Stimulated activated effector memory CD8-positive, alpha-beta T cell treated with anti-CD3 and anti-CD28 coated beads, Interleukin-12 subunit alpha, Interleukin-12 subunit beta, amount 100 ng/mL, for 72 hours (primary cell): ENCODE results near the gene SLC39A13.
A peak's percentile ranks its signal among the peaks of the same experiment; 100 is the strongest.

Experiments used
- ATAC-seq: fragments of 150-1000 bp; cut with Tn5 transposase; 2 replicates; pipeline ENCODE4 v1.10.0; 2021
- DNase-seq, 2 donors: peaks; one replicate each; pipeline ENCODE4 v3.0.0; 2021 to 2022; ENCODE audit warnings: low spot score in 2 of 2
- H3K27ac Mint-ChIP-seq: one replicate; pipeline ENCODE4 v1.8.0; 2022; ENCODE audit warnings: mild to moderate bottlenecking, mixed read lengths
- H3K36me3 Mint-ChIP-seq: one replicate; pipeline ENCODE4 v1.8.0; 2022; ENCODE audit warnings: mild to moderate bottlenecking, mixed read lengths
- H3K4me1 Mint-ChIP-seq: one replicate; pipeline ENCODE4 v1.8.0; 2022; ENCODE audit warnings: mixed read lengths
- H3K4me3 Mint-ChIP-seq: one replicate; pipeline ENCODE4 v1.8.0; 2022; ENCODE audit warnings: mild to moderate bottlenecking, mixed read lengths
- H3K9me3 Mint-ChIP-seq: one replicate; pipeline ENCODE4 v1.8.0; 2022; ENCODE audit warnings: mixed read lengths

The SLC39A13 gene

DNA sequence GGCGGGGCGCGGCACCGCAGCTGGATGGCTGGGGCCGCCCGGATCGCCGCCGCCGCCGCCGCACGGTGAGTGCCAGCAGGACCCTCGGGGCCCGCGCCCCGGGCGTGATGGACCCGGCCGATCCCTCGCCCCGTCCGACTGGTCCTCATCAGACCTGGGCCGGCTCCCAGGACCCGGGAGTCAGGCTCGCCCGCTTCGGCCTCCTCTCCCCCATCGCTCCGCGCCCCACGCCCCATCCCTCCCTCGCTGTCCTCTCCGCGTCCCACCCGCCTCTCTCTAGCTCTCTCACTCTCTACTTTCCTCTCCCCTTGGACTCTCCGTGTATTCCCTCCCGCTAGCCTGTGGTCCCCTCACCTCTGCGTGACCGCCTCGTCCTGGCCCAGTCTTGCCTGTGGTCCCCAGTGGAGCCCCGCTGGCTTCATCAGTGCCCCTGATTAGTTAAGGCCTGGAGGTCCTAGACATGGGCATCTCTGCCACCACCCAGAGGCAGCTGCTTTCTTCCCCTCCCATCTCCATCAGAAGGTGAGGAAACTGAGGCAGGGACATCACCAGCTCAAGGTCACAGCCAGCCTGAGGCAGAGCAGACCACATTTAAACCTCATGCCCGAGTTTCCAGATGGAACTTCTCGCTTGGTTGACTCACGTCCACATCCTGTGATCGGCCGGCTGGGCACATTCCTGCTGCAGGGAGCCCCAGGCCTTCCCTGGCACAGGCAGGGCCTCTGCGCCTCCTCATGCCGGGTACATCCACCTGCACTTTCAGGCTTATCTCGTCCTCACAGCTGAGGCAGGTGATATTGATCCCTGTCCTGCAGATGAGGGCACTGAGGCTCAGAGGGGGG is 429 bp downstream of the SLC39A13 start:
- ATAC-seq (no peak), DNase-seq (peak in 1 of 2 donors; percentile 73)
- H3K36me3 Mint-ChIP-seq = peaks cover 19% of the 10 kb centered on the region
- peak overlapping the region; percentile 97 for H3K4me3 Mint-ChIP-seq
- peak overlapping the region; percentile 97 for H3K27ac Mint-ChIP-seq
- peaks cover 29% of the 10 kb centered on the region for H3K4me1 Mint-ChIP-seq
- H3K9me3 Mint-ChIP-seq = no peaks in the 10 kb centered on the region

DNA sequence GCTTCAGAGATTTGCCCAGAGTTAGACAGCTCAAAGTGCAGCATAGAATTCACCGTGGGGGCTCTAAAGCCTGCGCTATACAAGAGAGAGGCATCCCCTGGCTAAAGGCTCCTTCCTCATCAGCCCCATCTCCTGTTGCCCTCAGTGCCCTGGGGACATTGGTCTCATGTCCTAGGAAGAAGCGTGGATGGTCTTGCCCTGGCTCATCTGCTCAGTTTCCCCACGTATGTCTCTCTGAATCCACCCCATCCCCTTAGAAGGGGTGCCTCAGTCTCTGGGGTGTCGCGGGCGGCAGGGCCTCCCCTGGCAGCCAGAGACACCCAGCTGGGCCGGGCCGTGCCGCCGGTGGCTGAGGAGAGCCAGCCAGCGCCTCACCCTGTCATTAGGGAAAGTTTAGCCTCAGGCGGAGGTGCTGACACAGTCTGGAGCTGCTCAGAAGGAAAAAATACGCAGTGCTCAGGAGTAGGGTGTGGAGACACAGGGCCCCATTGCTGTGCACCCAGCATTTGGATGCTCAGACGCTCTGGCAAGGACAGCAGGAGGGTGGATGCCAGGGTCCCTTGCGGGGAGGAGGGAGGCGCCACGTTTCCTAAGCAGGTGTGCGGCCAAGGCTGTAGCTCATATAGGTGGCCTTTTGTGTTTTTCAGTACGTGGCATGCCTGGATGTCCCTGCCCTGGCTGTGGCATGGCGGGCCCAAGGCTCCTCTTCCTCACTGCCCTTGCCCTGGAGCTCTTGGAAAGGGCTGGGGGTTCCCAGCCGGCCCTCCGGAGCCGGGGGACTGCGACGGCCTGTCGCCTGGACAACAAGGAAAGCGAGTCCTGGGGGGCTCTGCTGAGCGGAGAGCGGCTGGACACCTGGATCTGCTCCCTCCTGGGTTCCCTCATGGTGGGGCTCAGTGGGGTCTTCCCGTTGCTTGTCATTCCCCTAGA is 1.3 kb downstream of the SLC39A13 start:
- Mint-ChIP-seq H3K4me1 (peaks cover 34% of the 10 kb centered on the region), H3K36me3 (peaks cover 26% of the 10 kb centered on the region), H3K27ac (peak overlapping the region; percentile 97), H3K9me3 (no peaks in the 10 kb centered on the region), H3K4me3 (peak overlapping the region; percentile 97)
- ATAC-seq (no peak), DNase-seq (peak in 1 of 2 donors; percentile 51)

DNA sequence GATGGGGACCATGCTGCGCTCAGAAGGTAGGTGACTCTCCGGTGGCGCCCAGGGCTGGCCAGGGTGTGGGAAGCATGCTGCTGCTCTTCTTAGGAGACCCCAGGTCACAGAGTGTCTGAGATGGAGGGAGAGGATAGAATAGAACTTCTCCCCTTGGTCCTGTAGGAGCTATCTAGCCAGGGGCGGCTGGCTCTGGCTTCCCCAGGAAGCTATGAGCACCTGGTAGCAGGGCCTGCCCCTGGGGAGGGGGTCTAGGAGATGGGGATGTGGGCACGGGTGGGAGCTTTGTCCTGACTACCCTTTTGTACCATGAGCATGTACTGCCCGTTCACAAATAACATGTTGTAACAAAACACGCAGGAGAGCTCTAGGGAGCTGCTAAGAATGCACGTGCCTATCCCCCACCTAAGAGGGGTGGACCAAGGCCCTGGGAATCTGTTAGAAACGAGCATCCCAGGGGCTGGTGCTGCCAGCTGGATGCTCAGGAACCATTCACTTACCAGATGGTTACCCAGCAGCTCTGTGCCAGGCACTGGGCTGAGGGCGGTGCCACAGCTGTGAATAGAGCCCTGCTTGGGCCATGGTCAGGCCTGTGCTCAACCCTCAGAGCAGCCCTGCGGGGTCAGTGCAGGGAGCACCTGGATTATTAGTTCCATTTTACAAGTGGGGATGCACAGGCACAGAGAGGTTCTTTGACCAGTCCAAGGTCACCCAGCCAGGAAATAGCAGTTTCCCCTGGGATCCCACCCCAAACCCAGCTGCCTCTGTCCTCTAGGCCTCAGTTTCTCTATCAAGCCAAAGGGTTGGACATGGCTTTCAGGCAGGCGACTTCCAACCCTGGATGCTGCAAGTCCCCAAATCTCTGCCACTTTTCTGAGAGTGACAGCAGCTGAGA is 2.2 kb downstream of the SLC39A13 start:
- peaks cover 34% of the 10 kb centered on the region for H3K4me1 Mint-ChIP-seq
- H3K36me3 Mint-ChIP-seq = peaks cover 32% of the 10 kb centered on the region
- H3K9me3 Mint-ChIP-seq = no peaks in the 10 kb centered on the region
- peak overlapping the region; percentile 37 for H3K27ac Mint-ChIP-seq
- H3K4me3 Mint-ChIP-seq = no peak overlapping the region
- DNase-seq (peak in 1 of 2 donors; percentile 50), ATAC-seq (no peak)

DNA sequence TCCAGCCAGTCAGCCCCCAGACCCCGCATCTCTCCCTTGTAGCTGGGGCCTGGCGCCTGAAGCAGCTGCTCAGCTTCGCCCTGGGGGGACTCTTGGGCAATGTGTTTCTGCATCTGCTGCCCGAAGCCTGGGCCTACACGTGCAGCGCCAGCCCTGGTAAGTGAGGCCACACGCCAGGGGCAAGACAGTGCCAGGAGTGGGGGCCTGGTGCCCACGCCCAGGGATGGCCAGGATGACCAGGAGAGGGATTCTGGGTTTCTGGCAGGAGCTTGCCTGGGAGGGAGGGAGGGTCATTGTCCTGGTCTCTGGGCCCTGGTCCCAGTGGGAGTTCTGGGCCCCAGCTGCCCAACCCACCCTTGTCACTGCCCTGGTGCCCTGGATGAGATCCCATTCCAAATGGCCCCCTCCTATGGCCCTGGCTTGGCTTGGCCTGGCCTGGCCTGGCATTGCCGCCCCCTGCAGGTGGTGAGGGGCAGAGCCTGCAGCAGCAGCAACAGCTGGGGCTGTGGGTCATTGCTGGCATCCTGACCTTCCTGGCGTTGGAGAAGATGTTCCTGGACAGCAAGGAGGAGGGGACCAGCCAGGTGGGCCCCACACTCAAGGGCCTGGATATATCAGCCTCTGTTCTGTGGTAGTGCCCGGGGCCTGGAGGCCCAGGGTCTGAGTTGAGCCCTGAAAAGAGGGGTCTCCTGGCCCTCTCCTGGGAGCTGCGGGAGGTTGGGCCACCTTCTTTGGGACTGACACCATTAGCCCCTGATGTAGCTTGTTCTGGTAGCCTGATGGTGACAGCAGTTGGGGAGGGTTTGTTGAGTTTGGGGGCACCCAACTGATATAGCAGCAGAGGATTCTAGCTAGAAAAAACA is 3.7 kb downstream of the SLC39A13 start:
- ATAC-seq = no peak
- H3K36me3 Mint-ChIP-seq = peaks cover 45% of the 10 kb centered on the region
- DNase-seq = peak; percentile 54 to 80
- H3K4me1 Mint-ChIP-seq = peaks cover 30% of the 10 kb centered on the region
- peak overlapping the region; percentile 37 for H3K27ac Mint-ChIP-seq
- H3K4me3 Mint-ChIP-seq = no peak overlapping the region
- H3K9me3 Mint-ChIP-seq = no peaks in the 10 kb centered on the region

DNA sequence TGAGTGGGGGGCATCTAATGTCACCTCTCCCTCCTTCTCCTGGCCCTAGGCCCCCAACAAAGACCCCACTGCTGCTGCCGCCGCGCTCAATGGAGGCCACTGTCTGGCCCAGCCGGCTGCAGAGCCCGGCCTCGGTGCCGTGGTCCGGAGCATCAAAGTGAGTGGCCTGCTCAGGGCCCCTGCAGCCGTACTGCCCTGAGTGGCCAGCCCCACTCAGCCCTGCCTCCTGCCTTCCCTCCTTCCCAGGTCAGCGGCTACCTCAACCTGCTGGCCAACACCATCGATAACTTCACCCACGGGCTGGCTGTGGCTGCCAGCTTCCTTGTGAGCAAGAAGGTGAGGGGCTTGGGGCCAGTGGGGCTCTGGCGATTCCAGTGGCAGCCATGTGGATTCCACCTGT is 5.0 kb downstream of the SLC39A13 start:
- no peak overlapping the region for H3K4me3 Mint-ChIP-seq
- H3K27ac Mint-ChIP-seq = peak overlapping the region; percentile 86
- peaks cover 57% of the 10 kb centered on the region for H3K36me3 Mint-ChIP-seq
- no peaks in the 10 kb centered on the region for H3K9me3 Mint-ChIP-seq
- H3K4me1 Mint-ChIP-seq = peaks cover 28% of the 10 kb centered on the region
- DNase-seq = peak in 1 of 2 donors; percentile 48
- no peak for ATAC-seq

DNA sequence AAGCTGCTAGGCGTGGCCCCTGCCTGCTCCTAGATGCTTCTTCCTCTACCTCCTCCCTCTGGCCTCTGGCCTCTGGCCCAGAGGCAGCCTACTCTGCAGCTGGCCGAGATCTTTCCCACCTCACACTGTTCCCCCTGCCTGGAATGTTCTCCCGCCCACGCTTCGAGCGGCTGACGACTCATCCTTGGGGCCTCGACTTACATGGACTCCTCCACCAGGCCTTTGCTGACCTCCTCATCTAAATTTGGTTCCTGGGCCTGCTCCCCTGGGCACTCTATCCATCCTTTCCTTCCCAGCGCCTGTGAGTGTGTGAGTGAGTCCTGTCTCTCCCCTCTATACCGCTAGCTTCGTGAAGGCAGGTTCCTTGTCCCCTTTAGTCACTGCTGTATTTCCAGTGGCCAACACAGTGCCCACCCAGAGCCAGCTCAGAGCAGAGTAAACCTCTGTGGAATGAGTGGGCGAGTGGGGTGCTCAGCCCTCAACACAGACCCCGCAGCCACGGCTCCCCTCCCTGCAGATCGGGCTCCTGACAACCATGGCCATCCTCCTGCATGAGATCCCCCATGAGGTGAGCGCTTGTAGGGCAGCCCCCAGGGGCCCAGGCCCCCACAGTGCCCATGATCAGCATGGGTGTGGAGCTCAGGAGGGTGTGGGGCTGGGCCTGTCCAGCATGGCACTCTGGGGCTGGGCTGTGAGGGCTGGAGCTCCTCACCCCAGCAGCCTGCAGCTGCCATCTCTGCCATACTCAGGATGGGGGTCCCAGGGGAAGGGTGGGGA is 5.7 kb downstream of the SLC39A13 start:
- H3K4me1 Mint-ChIP-seq = peaks cover 23% of the 10 kb centered on the region
- H3K4me3 Mint-ChIP-seq = no peak overlapping the region
- no peak for ATAC-seq
- H3K27ac Mint-ChIP-seq = peak overlapping the region; percentile 86
- no peaks in the 10 kb centered on the region for H3K9me3 Mint-ChIP-seq
- peaks cover 59% of the 10 kb centered on the region for H3K36me3 Mint-ChIP-seq
- DNase-seq = no peak

DNA sequence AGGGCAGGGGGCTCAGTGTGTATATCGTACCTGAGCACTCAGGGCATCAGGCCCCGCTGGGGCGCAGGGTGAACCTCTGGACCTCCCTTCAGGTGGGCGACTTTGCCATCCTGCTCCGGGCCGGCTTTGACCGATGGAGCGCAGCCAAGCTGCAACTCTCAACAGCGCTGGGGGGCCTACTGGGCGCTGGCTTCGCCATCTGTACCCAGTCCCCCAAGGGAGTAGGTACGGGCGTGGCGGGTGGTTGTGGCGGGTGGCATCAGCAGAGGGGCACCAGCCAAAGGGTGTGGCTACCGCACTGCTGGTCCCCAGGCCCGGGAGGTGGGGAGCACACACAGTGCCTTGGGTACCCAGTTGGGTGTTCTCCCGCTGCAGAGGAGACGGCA is 6.3 kb downstream of the SLC39A13 start:
- H3K4me3 Mint-ChIP-seq = no peak overlapping the region
- H3K27ac Mint-ChIP-seq = no peak overlapping the region
- no peak for DNase-seq
- H3K4me1 Mint-ChIP-seq = peaks cover 18% of the 10 kb centered on the region
- peaks cover 61% of the 10 kb centered on the region for H3K36me3 Mint-ChIP-seq
- no peak for ATAC-seq
- no peaks in the 10 kb centered on the region for H3K9me3 Mint-ChIP-seq

DNA sequence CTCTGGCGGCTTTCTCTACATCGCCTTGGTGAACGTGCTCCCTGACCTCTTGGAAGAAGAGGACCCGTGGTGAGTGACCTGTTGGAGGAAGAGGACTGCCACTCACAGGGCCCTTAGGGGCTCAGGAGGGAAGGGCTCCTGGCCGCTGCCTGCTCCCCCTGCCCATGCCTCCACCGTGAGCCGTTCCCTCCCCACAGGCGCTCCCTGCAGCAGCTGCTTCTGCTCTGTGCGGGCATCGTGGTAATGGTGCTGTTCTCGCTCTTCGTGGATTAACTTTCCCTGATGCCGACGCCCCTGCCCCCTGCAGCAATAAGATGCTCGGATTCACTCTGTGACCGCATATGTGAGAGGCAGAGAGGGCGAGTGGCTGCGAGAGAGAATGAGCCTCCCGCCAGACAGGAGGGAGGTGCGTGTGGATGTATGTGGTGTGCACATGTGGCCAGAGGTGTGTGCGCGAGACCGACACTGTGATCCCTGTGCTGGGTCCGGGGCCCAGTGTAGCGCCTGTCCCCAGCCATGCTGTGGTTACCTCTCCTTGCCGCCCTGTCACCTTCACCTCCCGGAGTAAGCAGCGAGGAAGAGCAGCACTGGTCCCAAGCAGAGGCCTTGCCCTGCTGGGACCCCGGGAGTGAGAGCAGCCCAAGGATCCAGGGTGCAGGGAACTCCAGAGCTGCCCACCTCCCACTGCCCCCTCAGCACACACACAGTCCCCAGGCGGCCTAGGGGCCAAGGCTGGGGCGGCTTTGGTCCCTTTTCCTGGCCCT is 6.9 kb downstream of the SLC39A13 start:
- Mint-ChIP-seq H3K4me1 (peaks cover 23% of the 10 kb centered on the region), H3K36me3 (peaks cover 67% of the 10 kb centered on the region), H3K9me3 (no peaks in the 10 kb centered on the region), H3K4me3 (no peak overlapping the region), H3K27ac (peak overlapping the region; percentile 48)
- no peak for DNase-seq
- no peak for ATAC-seq

DNA sequence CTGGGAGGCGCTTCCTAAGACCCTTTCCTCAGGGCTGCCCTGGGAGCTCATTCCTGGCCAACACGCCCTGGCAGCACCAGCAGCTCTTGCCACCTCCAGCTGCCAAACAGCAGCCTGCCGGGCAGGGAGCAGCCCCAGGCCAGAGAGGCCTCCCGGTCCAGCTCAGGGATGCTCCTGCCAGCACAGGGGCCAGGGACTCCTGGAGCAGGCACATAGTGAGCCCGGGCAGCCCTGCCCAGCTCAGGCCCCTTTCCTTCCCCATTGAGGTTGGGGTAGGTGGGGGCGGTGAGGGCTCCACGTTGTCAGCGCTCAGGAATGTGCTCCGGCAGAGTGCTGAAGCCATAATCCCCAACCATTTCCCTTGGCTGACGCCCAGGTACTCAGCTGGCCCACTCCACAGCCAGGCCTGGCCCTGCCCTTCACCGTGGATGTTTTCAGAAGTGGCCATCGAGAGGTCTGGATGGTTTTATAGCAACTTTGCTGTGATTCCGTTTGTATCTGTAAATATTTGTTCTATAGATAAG is 7.6 kb downstream of the SLC39A13 start:
- no peak for DNase-seq
- ATAC-seq = no peak
- H3K4me1 Mint-ChIP-seq = peaks cover 23% of the 10 kb centered on the region
- no peaks in the 10 kb centered on the region for H3K9me3 Mint-ChIP-seq
- peaks cover 74% of the 10 kb centered on the region for H3K36me3 Mint-ChIP-seq
- H3K4me3 Mint-ChIP-seq = no peak overlapping the region
- H3K27ac Mint-ChIP-seq = peak overlapping the region; percentile 48

DNA sequence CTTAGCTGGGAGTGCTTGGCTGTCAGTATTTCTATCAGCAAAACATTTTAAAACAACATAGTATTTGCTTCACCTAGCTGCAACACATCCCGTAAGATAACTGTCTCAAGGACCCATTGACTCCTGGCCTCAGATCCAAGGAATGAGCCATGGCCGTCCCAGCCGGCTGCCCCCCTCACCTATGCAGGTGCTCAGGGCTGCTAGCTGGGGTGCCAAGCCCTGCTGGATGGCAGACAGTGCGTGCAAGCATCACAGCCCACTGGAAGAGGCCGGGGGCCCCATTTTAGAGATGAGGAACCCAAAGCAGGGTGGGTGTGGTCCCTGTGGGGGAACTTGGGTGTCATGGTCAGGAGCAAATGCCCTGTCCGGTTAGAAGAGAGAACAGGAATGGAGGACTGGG is 9.3 kb downstream of the SLC39A13 start:
- Mint-ChIP-seq H3K4me1 (peaks cover 23% of the 10 kb centered on the region), H3K36me3 (peaks cover 91% of the 10 kb centered on the region), H3K4me3 (no peak overlapping the region), H3K27ac (peak overlapping the region; percentile 90), H3K9me3 (no peaks in the 10 kb centered on the region)
- ATAC-seq = no peak
- DNase-seq = no peak

DNA sequence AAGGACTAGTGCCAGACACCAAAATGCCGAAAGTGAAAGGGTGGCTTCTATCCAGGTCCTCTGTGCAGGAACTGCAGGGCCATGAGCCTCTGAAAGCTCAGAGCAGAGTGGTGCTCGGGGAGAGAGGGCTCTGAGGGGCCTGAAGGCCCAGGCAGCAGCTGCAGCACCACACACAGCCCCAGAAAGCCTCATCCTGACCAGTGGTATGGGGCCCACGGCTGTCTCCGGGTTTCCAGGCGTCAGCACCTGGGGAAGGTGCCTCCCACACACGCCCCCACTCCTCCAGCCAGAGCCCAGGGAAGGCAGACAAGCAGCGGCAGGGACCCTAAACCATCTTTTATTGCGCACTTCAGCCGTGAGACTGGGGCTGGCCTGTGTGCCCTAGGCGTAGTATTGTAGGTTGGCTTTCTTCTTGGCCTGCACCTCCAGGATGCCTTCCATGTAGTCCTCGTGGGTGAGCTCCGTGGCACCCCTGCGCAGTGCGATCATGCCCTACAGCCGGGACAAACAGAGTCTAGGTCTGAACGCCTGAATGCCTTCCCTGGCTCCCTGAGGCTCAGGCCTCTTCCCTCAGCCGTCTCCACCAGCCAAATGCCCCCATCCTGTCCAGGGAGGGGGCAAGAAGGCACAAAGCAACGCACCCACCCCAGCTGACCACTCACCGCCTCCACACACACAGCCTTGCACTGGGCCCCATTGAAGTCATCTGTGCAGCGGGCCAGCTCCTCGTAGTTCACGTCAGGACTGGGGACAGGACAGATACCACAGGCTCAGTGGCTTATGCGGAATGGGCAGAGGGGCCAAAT is 10.3 kb downstream of the SLC39A13 start:
- no peak for DNase-seq
- Mint-ChIP-seq H3K36me3 (peaks cover 93% of the 10 kb centered on the region), H3K27ac (peak overlapping the region; percentile 90), H3K4me1 (peaks cover 21% of the 10 kb centered on the region), H3K4me3 (no peak overlapping the region), H3K9me3 (no peaks in the 10 kb centered on the region)
- ATAC-seq = no peak

DNA sequence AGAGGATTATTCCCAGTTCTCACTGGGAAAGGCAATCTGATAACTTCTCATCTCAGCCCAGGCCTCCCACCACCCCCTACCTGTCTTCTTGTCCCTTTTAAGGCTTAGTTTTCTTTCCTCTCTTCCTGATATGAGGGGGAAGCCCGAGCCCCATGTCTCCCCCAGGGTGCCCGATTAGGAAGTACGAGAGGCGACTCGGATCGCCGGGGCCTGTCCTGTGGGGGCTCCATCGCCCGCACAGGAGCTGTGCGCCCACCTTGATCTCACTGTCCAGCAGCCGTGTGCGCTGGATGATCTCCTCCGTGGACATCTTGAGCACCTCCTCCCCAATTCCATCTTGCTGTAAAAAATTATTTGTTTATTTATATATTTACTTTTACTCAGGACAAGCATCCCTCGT is 17.2 kb downstream of the SLC39A13 start:
- peaks cover 59% of the 10 kb centered on the region for H3K36me3 Mint-ChIP-seq
- peak overlapping the region; percentile 100 for H3K4me3 Mint-ChIP-seq
- no peak for DNase-seq
- ATAC-seq = no peak
- H3K27ac Mint-ChIP-seq = peak overlapping the region; percentile 100
- H3K9me3 Mint-ChIP-seq = no peaks in the 10 kb centered on the region
- peaks cover 31% of the 10 kb centered on the region for H3K4me1 Mint-ChIP-seq
